ENCODE results near the gene OSBPL9. TPM values are rescaled to one million over a fixed set of nuclear protein-coding genes. Genes with fewer than 3 reads are reported as not detected.
"Not testable (repeated sequence)": the region's sequence is repeated elsewhere in the genome, so short reads cannot be mapped to it uniquely, and the experiment has no call there.

The OSBPL9 gene
- total RNA-seq, 1 donor from 2014 or later: 49.3 TPM

GRCh38 chr1:51784997-51785421 is 168.1 kb downstream of the OSBPL9 start:
- Mint-ChIP-seq H3K9me3 (no peaks in the 10 kb centered on the region), H3K36me3 (ENCODE audit: low read depth) (peaks cover 70% of the 10 kb centered on the region), H3K4me3 (ENCODE audit: low read depth) (no peak overlapping the region), H3K27me3 (ENCODE audit: low read depth) (no peaks in the 10 kb centered on the region), H3K27ac (no peak overlapping the region), H3K4me1 (ENCODE audit: low read depth) (peaks cover 2% of the 10 kb centered on the region)
- no peak for DNase-seq (ENCODE audit: low spot score)
- intact Hi-C loops (cut with micrococcal nuclease): no loop called here

GRCh38 chr1:51788938-51789337 is 172.0 kb downstream of the OSBPL9 start:
- Mint-ChIP-seq H3K27ac (peak overlapping the region; percentile 7), H3K36me3 (ENCODE audit: low read depth) (peaks cover 93% of the 10 kb centered on the region), H3K27me3 (ENCODE audit: low read depth) (no peaks in the 10 kb centered on the region), H3K4me1 (ENCODE audit: low read depth) (peaks cover 15% of the 10 kb centered on the region), H3K9me3 (no peaks in the 10 kb centered on the region), H3K4me3 (ENCODE audit: low read depth) (no peak overlapping the region)
- DNase-seq (ENCODE audit: low spot score): no peak
- intact Hi-C loops (cut with micrococcal nuclease): no loop called here

DNA sequence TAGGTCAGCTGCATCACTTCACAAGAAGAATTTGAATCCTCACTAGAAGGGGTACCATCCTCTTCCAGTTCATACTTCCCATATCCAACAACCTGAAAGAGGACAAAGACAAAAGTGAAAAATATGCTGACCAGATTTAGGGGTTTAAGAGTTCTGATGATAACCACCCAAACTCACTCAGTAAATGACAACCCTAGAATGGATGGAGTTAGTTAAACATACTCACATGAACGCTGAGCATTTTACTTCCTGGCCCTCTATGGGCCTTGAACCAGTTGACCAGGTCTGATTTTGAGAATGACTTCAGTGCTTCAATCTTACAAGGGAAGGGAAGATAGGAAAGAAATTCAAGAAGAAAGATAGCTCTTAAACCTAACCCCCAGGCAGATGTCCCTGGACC is 172.4 kb downstream of the OSBPL9 start:
- no peaks in the 10 kb centered on the region for H3K27me3 Mint-ChIP-seq (ENCODE audit: low read depth)
- peaks cover 15% of the 10 kb centered on the region for H3K4me1 Mint-ChIP-seq (ENCODE audit: low read depth)
- no peak overlapping the region for H3K4me3 Mint-ChIP-seq (ENCODE audit: low read depth)
- peaks cover 93% of the 10 kb centered on the region for H3K36me3 Mint-ChIP-seq (ENCODE audit: low read depth)
- DNase-seq (ENCODE audit: low spot score): no peak
- H3K9me3 Mint-ChIP-seq: no peaks in the 10 kb centered on the region
- peak overlapping the region; percentile 7 for H3K27ac Mint-ChIP-seq
- intact Hi-C loops (cut with micrococcal nuclease): no loop called here

GRCh38 chr1:51790385-51790784 is 173.5 kb downstream of the OSBPL9 start:
- H3K9me3 Mint-ChIP-seq: no peaks in the 10 kb centered on the region
- H3K27me3 Mint-ChIP-seq (ENCODE audit: low read depth): no peaks in the 10 kb centered on the region
- intact Hi-C loops (cut with micrococcal nuclease): no loop called here
- H3K27ac Mint-ChIP-seq: no peak overlapping the region
- H3K4me1 Mint-ChIP-seq (ENCODE audit: low read depth): peaks cover 15% of the 10 kb centered on the region
- no peak overlapping the region for H3K4me3 Mint-ChIP-seq (ENCODE audit: low read depth)
- H3K36me3 Mint-ChIP-seq (ENCODE audit: low read depth): peaks cover 91% of the 10 kb centered on the region
- no peak for DNase-seq (ENCODE audit: low spot score)

DNA sequence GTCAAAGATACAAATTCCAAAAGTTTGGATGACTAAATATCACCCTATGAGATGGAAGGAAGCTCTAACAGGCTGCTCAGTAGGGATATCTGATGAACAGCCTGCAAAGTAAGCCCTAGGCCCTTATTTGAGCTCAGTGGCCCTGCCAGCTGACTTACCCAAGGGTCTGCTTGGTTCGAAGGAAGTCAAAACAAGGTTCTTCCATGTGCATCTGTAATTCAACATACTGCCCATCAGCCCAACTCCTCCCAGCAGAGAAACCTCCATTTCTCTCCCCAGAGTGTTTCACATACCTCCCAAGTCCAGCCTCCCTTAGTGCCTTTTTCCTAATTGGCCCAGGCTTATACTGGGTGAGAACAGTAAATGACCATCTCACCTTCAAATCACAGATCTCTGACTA is 175.0 kb downstream of the OSBPL9 start:
- DNase-seq (ENCODE audit: low spot score): no peak
- H3K9me3 Mint-ChIP-seq: no peaks in the 10 kb centered on the region
- H3K27me3 Mint-ChIP-seq (ENCODE audit: low read depth): no peaks in the 10 kb centered on the region
- H3K4me1 Mint-ChIP-seq (ENCODE audit: low read depth): peaks cover 15% of the 10 kb centered on the region
- no peak overlapping the region for H3K4me3 Mint-ChIP-seq (ENCODE audit: low read depth)
- H3K27ac Mint-ChIP-seq: no peak overlapping the region
- intact Hi-C loops (cut with micrococcal nuclease): no loop called here
- H3K36me3 Mint-ChIP-seq (ENCODE audit: low read depth): peaks cover 81% of the 10 kb centered on the region

GRCh38 chr1:51792864-51793263 is 176.0 kb downstream of the OSBPL9 start:
- H3K4me3 Mint-ChIP-seq (ENCODE audit: low read depth): no peak overlapping the region
- no peaks in the 10 kb centered on the region for H3K9me3 Mint-ChIP-seq
- no peak for DNase-seq (ENCODE audit: low spot score)
- peaks cover 15% of the 10 kb centered on the region for H3K4me1 Mint-ChIP-seq (ENCODE audit: low read depth)
- peaks cover 80% of the 10 kb centered on the region for H3K36me3 Mint-ChIP-seq (ENCODE audit: low read depth)
- H3K27ac Mint-ChIP-seq: no peak overlapping the region
- intact Hi-C loops (cut with micrococcal nuclease): no loop called here
- no peaks in the 10 kb centered on the region for H3K27me3 Mint-ChIP-seq (ENCODE audit: low read depth)

GRCh38 chr1:51794260-51794659 is 177.4 kb downstream of the OSBPL9 start:
- no peak for DNase-seq (ENCODE audit: low spot score)
- H3K9me3 Mint-ChIP-seq: no peaks in the 10 kb centered on the region
- peaks cover 15% of the 10 kb centered on the region for H3K4me1 Mint-ChIP-seq (ENCODE audit: low read depth)
- no peaks in the 10 kb centered on the region for H3K27me3 Mint-ChIP-seq (ENCODE audit: low read depth)
- H3K4me3 Mint-ChIP-seq (ENCODE audit: low read depth): no peak overlapping the region
- intact Hi-C loops (cut with micrococcal nuclease): no loop called here
- H3K27ac Mint-ChIP-seq: no peak overlapping the region
- peaks cover 75% of the 10 kb centered on the region for H3K36me3 Mint-ChIP-seq (ENCODE audit: low read depth)

DNA sequence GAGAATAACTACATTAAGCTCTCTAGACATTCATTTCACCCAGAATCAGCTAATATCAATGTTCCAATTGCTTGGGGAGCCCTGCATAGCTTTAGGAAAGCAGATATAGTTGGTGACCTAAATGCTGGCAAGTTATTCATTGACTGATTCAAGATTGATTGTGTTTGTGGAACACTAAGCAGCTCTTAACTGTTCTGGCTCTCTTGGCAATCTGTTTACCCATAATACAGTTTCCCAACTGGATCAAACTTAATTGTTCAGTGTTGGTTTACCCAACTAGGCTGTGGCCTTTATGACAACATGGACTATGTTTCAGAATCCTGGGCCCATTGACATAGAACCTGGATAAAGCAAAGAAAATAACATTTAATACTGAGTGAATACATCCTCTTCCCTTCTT is 178.0 kb downstream of the OSBPL9 start:
- Mint-ChIP-seq H3K4me3 (ENCODE audit: low read depth) (no peak overlapping the region), H3K36me3 (ENCODE audit: low read depth) (peaks cover 69% of the 10 kb centered on the region), H3K27me3 (ENCODE audit: low read depth) (no peaks in the 10 kb centered on the region), H3K9me3 (no peaks in the 10 kb centered on the region), H3K27ac (no peak overlapping the region), H3K4me1 (ENCODE audit: low read depth) (peaks cover 13% of the 10 kb centered on the region)
- DNase-seq (ENCODE audit: low spot score): no peak
- intact Hi-C loops (cut with micrococcal nuclease): no loop called here

DNA sequence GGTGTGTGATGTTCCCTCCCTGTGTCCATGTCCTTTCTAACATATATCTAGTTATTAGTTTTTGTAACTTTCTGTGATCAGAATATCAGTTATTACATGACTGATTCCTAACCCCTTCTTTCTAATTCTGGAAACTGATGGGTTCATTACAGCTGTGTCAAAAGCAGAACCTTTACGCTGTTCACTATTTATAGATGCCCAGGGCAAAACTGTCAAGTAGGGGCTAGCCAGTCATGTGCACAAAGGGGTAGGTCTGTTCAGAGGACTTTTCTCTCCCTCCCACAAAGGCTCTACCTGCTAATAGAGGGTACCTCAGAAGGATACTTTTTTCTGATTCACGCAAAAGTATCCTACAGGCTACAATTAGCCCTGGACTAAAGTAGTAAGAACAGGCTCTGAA is 182.5 kb downstream of the OSBPL9 start:
- Mint-ChIP-seq H3K4me3 (ENCODE audit: low read depth) (no peak overlapping the region), H3K4me1 (ENCODE audit: low read depth) (no peaks in the 10 kb centered on the region), H3K27me3 (ENCODE audit: low read depth) (no peaks in the 10 kb centered on the region), H3K36me3 (ENCODE audit: low read depth) (peaks cover 50% of the 10 kb centered on the region), H3K27ac (no peak overlapping the region), H3K9me3 (no peaks in the 10 kb centered on the region)
- intact Hi-C loops (cut with micrococcal nuclease): no loop called here
- no peak for DNase-seq (ENCODE audit: low spot score)

- no peak for DNase-seq (ENCODE audit: low spot score)
- H3K4me3 Mint-ChIP-seq (ENCODE audit: low read depth): no peak overlapping the region
- no peak overlapping the region for H3K27ac Mint-ChIP-seq
- no peaks in the 10 kb centered on the region for H3K4me1 Mint-ChIP-seq (ENCODE audit: low read depth)
- intact Hi-C loops (cut with micrococcal nuclease): no loop called here
- no peaks in the 10 kb centered on the region for H3K9me3 Mint-ChIP-seq
- H3K36me3 Mint-ChIP-seq (ENCODE audit: low read depth): peaks cover 60% of the 10 kb centered on the region
- H3K27me3 Mint-ChIP-seq (ENCODE audit: low read depth): no peaks in the 10 kb centered on the region
Measured at GRCh38 chr1:51814513-51814912, 197.6 kb downstream of the OSBPL9 start.

DNA sequence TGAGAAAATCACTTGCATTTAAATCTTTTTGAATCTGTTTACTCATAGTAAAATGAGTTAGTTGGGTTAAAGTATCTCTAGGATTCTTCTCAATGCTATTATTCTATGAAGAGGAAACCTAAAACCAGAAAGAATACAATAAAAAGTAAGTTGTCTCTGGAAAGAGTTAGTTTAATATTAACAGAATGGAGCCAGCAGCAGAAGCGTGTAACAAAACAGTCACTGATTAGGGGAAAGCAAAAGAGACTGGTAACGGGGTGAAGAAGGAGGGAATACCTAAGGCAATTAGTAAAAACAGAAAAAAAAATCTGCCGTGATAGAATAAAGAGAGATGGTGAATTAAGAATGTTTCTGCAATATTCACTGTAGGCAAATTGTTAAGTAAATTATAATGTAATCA is 201.6 kb downstream of the OSBPL9 start:
- Mint-ChIP-seq H3K9me3 (no peaks in the 10 kb centered on the region), H3K4me3 (ENCODE audit: low read depth) (no peak overlapping the region), H3K27ac (no peak overlapping the region), H3K27me3 (ENCODE audit: low read depth) (no peaks in the 10 kb centered on the region), H3K4me1 (ENCODE audit: low read depth) (no peaks in the 10 kb centered on the region), H3K36me3 (ENCODE audit: low read depth) (peaks cover 57% of the 10 kb centered on the region)
- DNase-seq (ENCODE audit: low spot score): no peak
- intact Hi-C loops (cut with micrococcal nuclease): no loop called here

DNA sequence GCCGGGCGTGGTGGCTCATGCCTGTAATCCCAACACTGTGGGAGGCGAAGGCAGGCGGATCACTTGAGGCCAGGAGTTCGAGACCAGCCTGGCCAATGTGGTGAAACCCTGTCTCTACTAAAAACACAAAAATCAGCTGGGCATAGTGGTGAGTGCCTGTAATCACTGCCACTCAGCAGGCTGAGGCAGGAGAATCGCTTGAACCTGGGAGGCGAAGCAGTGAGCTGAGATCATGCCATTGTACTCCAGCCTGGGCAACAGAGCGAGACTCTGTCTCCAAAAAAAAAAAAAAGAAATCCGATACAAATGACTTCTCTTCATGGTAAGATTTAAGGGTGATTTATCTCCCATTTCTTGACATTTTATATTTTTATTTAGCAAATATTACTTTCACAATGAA is 202.1 kb downstream of the OSBPL9 start:
- H3K27ac Mint-ChIP-seq; intact Hi-C loops (cut with micrococcal nuclease); H3K27me3 Mint-ChIP-seq (ENCODE audit: low read depth); H3K4me3 Mint-ChIP-seq (ENCODE audit: low read depth); H3K9me3 Mint-ChIP-seq; DNase-seq (ENCODE audit: low spot score); H3K4me1 Mint-ChIP-seq (ENCODE audit: low read depth): not testable (repeated sequence)
- peaks cover 52% of the 10 kb centered on the region for H3K36me3 Mint-ChIP-seq (ENCODE audit: low read depth)

DNA sequence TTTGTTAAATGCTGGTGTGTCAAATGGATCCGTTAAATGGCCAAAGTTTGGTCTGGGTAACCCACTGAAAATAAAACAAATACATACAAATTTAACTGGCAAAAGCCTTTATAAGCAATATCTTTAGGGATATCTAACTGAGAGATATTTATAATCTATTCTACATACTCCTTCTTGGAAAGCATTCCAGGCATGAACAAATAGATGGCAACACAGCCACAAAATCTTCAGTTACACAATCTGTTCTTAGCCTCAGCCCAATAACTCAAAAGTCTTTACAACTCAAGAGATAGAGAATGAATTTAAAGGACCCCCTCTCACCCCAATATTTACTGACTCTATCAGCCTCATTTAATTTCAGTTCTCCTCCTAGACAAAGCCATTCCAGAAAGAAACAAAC is 202.9 kb downstream of the OSBPL9 start:
- H3K36me3 Mint-ChIP-seq (ENCODE audit: low read depth): peaks cover 44% of the 10 kb centered on the region
- H3K4me3 Mint-ChIP-seq (ENCODE audit: low read depth): no peak overlapping the region
- H3K9me3 Mint-ChIP-seq: no peaks in the 10 kb centered on the region
- intact Hi-C loops (cut with micrococcal nuclease): no loop called here
- H3K4me1 Mint-ChIP-seq (ENCODE audit: low read depth): no peaks in the 10 kb centered on the region
- H3K27ac Mint-ChIP-seq: no peak overlapping the region
- DNase-seq (ENCODE audit: low spot score): no peak
- H3K27me3 Mint-ChIP-seq (ENCODE audit: low read depth): no peaks in the 10 kb centered on the region

DNA sequence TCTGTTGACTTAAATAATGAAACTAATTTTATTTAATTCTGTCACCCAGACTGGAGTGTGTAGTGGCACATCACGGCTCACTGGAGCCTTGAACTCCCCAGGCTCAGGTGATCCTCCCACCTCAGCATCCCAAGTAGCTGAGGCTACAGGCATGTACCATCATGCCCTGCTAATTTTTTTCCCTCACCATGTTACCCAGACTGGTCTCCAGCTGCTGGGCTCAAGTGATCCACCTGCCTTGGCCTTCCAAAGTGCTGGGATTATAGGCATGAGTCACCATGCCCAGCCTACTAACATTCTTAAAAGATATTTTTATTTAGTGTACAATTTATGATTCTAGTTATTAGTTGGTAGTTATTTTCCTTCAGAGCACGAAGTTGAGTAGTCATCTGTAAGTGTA is 212.2 kb downstream of the OSBPL9 start:
- H3K9me3 Mint-ChIP-seq: no peaks in the 10 kb centered on the region
- no peaks in the 10 kb centered on the region for H3K27me3 Mint-ChIP-seq (ENCODE audit: low read depth)
- H3K4me3 Mint-ChIP-seq (ENCODE audit: low read depth): no peak overlapping the region
- no peak for DNase-seq (ENCODE audit: low spot score)
- H3K4me1 Mint-ChIP-seq (ENCODE audit: low read depth): no peaks in the 10 kb centered on the region
- peaks cover 44% of the 10 kb centered on the region for H3K36me3 Mint-ChIP-seq (ENCODE audit: low read depth)
- intact Hi-C loops (cut with micrococcal nuclease): no loop called here
- H3K27ac Mint-ChIP-seq: no peak overlapping the region

All from activated T-helper 2 cell treated with anti-CD3 and anti-CD28 coated beads, Interferon-gamma antibody, Interleukin-2, Interleukin-4, amounts not matched to agents 10 μg/mL and 5 μg/mL and 100 μg/mL, durations not matched to agents 14 hours and 24 hours and 36 hours (primary cell).